Stimulated activated effector memory CD8-positive, alpha-beta T cell treated with anti-CD3 and anti-CD28 coated beads, Interleukin-12 subunit alpha, Interleukin-12 subunit beta, amount 100 ng/mL, for 72 hours (primary cell): Measurements from ENCODE around the gene HORMAD2.

Experiments used
- ATAC-seq: fragments of 150-1000 bp; cut with Tn5 transposase; 2 replicates; pipeline ENCODE4 v1.10.0; 2021
- DNase-seq, 2 donors: peaks; one replicate each; pipeline ENCODE4 v3.0.0; 2021 to 2022; ENCODE audit warnings: low spot score in 2 of 2
- H3K27ac Mint-ChIP-seq: one replicate; pipeline ENCODE4 v1.8.0; 2022; ENCODE audit warnings: mild to moderate bottlenecking, mixed read lengths
- H3K36me3 Mint-ChIP-seq: one replicate; pipeline ENCODE4 v1.8.0; 2022; ENCODE audit warnings: mild to moderate bottlenecking, mixed read lengths
- H3K4me1 Mint-ChIP-seq: one replicate; pipeline ENCODE4 v1.8.0; 2022; ENCODE audit warnings: mixed read lengths
- H3K4me3 Mint-ChIP-seq: one replicate; pipeline ENCODE4 v1.8.0; 2022; ENCODE audit warnings: mild to moderate bottlenecking, mixed read lengths
- H3K9me3 Mint-ChIP-seq: one replicate; pipeline ENCODE4 v1.8.0; 2022; ENCODE audit warnings: mixed read lengths

The HORMAD2 gene

GRCh38 chr22:30222321-30222720, 142.1 kb downstream of the HORMAD2 start:
- H3K4me3 Mint-ChIP-seq, result no peak overlapping the region
- H3K27ac Mint-ChIP-seq, result peak overlapping the region; percentile 80
- H3K9me3 Mint-ChIP-seq, result no peaks in the 10 kb centered on the region
- DNase-seq, result no peak
- no peak for ATAC-seq
- peaks cover 9% of the 10 kb centered on the region for H3K36me3 Mint-ChIP-seq
- H3K4me1 Mint-ChIP-seq, result peaks cover 73% of the 10 kb centered on the region

- H3K4me3 Mint-ChIP-seq, result peak overlapping the region; percentile 30
- DNase-seq, result no peak
- peaks cover 9% of the 10 kb centered on the region for H3K36me3 Mint-ChIP-seq
- peaks cover 69% of the 10 kb centered on the region for H3K4me1 Mint-ChIP-seq
- H3K9me3 Mint-ChIP-seq, result no peaks in the 10 kb centered on the region
- H3K27ac Mint-ChIP-seq, result peak overlapping the region; percentile 80
- no peak for ATAC-seq
These were observed 143.0 kb downstream of the HORMAD2 start for GRCh38 chr22:30223303-30223702.

GRCh38 chr22:30224161-30224857, 144.0 kb downstream of the HORMAD2 start:
- peaks cover 9% of the 10 kb centered on the region for H3K36me3 Mint-ChIP-seq
- ATAC-seq (no peak), DNase-seq (no peak)
- peaks cover 74% of the 10 kb centered on the region for H3K4me1 Mint-ChIP-seq
- no peak overlapping the region for H3K4me3 Mint-ChIP-seq
- H3K27ac Mint-ChIP-seq, result peak overlapping the region; percentile 80
- no peaks in the 10 kb centered on the region for H3K9me3 Mint-ChIP-seq

GRCh38 chr22:30225220-30225927, 145.1 kb downstream of the HORMAD2 start:
- Mint-ChIP-seq H3K4me1 (peaks cover 64% of the 10 kb centered on the region), H3K9me3 (no peaks in the 10 kb centered on the region), H3K27ac (peak overlapping the region; percentile 38), H3K4me3 (no peak overlapping the region), H3K36me3 (peaks cover 9% of the 10 kb centered on the region)
- DNase-seq (no peak), ATAC-seq (no peak)

- Mint-ChIP-seq H3K4me1 (peaks cover 55% of the 10 kb centered on the region), H3K27ac (peak overlapping the region; percentile 38)
These were observed 146.0 kb downstream of the HORMAD2 start for GRCh38 chr22:30226192-30226832.

More at GRCh38 chr22:30226192-30226832, 146.0 kb downstream of the HORMAD2 start:
- DNase-seq (no peak), ATAC-seq (no peak)
- Mint-ChIP-seq H3K36me3 (peaks cover 5% of the 10 kb centered on the region), H3K9me3 (no peaks in the 10 kb centered on the region), H3K4me3 (no peak overlapping the region)
